ENCODE data around the gene C16orf78.

Gene C16orf78

GRCh38 chr16:49437344-49437743, 63.7 kb downstream of the C16orf78 start:
- DNase-seq = no peak

- no peak for DNase-seq
Measured at GRCh38 chr16:49439050-49439449, 65.4 kb downstream of the C16orf78 start.

- no peak for DNase-seq
Measured at GRCh38 chr16:49439676-49440075, 66.1 kb downstream of the C16orf78 start.

DNA sequence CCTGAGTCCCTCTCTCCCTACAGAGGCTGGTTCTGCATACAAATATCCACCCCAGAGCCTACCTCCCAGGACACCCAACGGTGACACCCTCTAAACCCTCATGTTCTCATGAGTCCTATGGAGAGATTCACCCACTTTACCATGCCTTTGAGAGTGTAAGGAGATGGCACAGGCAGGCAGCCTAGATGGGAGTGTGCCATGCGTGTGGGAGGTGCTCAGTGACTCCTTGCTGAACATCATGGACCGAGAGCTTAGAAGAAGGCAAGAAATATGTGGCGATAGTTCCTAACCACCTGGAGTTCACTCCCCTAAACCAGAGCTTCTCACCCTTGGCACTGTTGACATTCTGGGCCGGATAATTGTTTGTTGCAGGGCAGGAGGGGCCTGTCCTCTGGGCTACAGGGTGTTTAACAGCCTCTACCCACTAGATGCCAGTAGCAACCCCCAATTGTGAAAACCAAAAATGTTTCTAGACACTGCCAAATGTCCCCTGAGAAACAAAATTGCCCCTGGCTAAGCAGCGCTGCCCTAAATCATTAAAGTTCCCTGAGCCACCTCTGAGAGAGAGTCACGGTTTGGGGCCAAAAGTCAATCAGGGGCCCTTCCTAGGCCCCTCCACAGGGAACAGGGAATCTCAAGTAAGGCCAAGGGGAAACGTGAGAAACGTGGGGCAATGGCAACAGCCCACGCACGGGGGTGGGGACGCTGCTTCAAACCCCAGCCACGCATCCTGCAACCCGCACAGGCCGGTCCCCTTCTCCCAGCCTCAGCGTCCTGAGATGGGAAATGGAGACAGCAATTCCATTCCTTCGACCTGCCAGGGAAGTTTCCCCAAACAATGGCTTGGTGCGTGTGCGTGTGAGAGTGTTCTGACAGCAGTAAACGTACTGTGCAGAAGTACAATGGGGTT, 66.8 kb downstream of the C16orf78 start:
- no peak for DNase-seq

DNA sequence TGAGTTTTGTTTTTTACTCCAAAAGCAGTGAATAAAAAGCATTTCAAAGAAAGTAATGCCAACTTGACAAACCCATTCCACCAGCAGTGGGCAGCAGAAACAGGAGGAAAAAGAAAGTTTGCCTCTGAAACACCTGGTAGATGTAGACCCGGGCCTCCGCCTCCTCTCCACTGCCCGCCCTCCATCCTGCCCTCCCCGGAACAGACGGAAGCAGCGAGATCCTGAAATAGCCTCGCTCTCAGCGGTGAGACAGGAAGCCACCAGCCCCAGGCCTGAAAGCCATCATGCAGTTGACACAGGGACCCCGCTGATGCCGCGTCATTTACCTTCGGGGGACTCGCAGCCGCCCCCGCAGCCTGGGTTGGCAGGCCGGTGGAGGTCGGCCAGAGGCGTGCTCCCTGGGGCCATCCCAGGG, 67.8 kb downstream of the C16orf78 start:
- peak; percentile 64 for DNase-seq

GRCh38 chr16:49442805-49443204, 69.2 kb downstream of the C16orf78 start:
- DNase-seq = no peak

DNA sequence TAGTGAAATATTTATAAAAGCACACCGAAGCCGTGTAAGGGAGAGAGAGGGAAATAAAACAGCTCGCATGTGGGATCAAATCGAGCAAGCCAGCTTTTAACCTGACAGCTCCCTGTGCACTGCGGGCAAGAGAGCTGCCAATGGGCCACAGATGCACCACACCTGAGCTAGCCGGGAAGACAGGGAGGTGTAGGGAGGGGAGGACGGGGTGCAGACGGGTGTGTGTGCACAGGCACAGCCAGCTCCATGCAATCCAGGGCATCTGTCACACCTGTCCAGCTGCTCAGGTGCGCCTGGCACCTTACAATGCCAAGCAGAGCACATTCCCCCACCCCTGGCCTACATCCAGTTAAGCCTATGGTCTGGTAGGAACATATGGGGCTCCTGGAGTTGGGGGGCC, 70.0 kb downstream of the C16orf78 start:
- DNase-seq = no peak

DNA sequence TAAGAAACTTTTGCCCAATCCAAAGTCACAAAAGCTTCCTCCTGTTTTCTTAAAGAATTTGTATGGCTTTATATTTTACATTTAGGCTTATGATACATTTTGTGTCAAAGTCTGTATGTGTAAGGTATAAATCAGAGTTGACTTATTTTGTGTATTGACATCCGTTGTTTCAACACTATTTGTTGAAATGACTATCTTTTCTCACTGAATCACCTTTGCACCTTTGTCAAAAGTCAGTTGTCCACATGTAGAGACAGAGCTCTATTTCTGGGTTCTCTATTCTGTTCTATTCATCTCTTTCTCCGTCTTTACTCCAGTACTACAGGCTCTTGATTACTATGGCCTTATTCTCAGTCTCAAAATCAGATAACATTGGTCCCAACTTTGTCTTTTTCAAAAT, 73.2 kb downstream of the C16orf78 start:
- no peak for DNase-seq
